NOMO-1 (cell line): ENCODE results near the gene MZB1.
"Not testable (repeated sequence)": the region's sequence is repeated elsewhere in the genome, so short reads cannot be mapped to it uniquely, and the experiment has no call there.

Experiments used
- DNase-seq, 2 experiments: peaks; one replicate each; lab custom pipeline; 2025; ENCODE audit not compliant: unreplicated experiment in 2 of 2; lab: John Stamatoyannopoulos, UW

MZB1 gene

DNA sequence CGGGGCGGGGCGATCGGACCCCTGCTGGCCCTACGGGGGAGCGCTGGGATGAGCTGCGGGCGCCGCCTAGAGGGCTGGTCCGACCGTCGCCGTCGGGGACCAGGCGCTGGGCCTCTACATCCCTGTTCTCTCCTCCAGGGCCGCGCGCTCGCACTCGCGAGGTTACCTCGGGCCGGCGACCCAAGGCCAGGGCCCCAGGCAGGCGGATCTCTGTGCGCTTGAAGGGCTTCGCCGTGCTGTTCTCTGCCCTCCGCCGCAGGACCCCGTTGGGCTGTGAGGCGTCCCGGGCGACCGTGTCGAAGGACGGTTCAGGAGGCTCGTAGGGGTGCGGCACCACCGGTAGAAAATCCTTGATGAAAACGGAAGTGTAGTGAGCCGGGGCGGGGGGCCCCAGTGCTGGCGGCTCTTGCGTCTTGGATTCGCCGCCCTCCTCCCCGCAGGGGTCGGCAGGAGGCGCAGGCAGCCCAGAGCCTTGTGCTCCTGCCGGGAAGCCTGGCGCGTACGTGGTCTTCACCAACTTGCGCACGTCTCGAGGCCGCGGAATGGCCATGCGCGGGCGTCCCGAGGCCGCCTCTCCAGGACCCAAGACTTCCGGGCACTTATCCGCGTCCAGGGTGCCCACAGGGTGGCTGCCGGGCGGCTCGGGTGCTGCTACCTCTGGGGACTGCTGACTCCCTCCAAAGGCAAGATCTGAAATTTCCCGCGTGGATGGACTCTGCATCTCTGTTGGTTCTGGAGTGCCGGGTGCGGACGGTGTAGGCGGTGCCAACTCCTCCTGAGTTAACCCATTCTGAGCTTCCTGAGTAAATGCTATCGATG, 3.2 kb upstream of the MZB1 start:
- DNase-seq: peak; percentile 85 to 86

DNA sequence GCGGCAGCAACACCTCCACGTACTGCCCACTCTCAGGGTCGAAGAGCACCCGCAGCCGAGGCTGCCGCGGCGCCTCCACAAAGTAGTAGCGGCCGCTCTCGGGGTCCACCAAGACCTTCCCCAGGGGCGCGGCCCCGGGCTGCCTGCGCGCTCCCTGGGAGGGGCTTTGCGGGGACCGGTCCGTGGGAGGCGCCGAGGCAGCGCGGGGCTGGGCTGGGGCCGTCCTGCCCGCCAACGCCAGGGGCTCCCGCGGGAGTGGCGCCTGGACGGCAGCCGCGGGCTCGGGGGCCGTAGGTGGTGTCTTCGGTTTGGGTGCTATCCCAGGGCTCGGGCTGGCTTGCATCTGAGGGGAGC, 2.6 kb upstream of the MZB1 start:
- no peak for DNase-seq

DNA sequence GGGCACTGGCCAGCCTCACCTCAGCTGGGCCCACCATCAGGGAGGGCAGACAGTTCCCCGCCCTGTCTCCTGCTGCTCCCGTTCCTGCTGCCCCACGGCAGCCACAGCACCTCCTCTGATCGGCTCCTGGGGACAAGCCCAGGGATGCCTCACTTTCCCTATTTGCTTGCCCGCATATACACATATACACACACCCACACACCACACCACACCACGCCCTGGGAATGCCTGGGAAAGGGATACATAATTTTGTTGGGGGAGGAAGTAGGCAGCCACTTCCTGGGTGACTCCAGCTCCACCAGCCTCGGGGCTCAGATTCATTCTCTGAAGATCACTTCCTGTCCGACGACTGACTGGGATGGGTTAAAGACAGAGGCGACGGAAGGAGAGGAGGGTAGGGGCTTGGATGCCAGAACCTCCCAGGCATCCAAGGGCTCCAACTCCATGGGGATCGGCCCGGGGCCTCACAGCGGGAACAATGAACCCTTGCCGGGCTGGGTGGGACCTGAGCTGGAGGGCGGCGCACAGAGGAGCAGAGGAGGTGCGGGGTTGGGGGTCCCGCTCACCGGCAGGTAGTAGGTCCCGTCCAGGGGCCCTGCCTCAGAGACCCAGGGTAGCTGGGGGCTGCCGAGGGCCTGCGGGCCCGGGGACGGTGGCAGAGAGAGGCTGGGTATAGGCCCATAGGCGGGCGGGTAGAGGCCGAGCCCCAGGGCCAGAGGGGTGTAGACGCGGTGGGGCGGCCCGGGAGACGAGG, 2.0 kb upstream of the MZB1 start:
- no peak for DNase-seq

DNA sequence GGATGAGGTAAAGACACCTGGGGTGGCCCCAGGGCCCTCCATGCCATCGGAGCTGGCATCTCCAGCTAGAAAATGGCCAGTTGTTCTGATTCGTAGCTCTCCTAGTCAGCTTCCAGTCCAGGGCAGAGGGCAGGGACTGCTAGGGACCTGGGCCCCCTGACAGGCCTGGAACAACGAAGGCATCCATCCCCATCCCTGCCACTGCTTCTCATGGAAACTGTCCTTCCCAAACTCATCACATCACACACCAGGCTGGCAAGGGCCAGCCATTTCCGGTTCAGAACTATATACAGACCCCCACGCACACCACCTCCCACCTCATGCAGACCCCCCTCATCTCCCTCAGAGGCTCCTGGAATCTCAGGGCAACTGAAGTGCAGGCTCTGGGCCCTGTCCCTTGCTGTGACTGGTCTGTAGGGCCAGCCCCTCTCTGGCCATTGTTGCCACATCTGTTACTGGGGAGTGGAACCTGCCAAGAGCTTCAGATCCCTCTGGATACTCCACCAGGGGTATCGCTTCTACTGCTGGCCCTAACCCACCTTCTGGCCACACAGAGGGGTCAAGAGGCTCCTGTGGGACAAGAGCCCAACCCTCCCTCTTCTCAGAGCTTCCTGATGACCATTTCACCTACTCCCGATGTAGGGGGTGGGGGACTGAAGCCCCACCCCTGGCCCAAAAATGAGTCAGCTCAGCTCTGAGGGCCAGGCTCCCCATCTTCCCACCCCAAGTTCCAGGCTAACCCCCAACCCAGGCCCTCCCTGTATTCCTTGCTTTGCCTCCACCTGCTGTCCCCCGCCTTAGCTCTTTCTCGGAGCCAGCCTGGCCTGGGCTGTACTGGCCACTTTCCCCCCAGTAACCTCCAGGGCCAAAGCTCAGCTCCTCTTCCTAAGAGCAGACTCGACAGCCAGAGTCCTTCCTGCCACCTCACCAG, 1.2 kb upstream of the MZB1 start:
- no peak for DNase-seq

DNA sequence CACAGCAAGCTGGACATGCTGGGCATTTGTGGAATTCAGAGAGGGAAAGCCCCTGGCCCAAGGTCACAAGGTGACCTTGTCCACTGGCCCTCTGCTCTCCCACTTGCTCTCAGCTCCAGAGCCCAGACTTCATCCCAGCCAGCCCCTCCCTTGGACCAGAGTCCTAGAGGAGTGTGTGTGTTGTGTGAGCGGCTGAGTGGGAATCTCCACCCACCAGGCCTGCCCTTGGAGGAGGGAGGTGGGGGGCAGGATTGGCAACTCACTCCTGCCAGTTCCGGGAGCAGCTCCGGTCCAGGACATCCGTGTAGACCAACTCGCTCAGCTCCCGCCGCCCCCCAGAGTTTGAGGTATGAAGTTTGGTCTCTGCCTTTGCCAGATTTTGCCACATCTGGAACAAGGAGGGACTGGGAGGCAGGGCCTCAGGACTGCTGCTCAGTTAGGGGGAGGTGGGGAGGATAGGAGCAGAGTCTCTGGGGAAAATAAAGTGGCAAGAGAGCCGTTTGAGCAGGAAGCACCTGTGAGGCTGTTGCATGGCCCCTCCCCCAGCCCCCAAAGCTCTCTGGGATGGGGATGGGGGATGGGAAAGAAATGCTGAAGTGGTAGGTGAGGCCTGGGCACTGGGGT, 1.4 kb downstream of the MZB1 start:
- DNase-seq: no peak

DNA sequence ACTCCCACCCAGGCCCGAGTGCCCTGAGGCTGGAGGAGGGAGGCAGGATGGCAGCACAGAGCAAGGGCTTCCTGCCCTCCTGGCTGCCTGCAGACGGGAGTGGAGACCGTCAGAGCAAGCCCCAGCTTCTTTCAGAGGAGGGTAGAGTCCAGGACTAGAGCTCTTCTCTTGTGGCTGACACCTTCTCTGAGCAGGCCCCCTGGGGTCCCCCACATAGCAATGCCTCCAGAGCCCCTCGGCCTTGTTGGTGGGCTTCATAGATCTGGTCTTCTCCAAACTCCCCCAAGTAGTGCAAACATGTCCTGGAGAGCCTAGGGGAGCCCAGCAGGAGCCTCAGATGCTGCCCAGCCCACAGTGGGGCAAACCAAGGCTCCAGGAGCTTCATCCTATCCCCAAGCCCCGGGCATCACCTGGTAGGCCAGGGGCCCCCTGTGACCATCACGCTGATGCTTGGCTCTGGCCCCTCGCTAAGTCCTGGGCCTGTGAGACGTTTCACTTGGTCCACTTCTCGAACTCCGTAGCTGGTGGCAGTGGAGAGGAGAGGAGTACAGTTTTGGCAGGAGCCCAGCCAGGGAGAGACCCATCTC, 2.0 kb downstream of the MZB1 start:
- DNase-seq: no peak

DNA sequence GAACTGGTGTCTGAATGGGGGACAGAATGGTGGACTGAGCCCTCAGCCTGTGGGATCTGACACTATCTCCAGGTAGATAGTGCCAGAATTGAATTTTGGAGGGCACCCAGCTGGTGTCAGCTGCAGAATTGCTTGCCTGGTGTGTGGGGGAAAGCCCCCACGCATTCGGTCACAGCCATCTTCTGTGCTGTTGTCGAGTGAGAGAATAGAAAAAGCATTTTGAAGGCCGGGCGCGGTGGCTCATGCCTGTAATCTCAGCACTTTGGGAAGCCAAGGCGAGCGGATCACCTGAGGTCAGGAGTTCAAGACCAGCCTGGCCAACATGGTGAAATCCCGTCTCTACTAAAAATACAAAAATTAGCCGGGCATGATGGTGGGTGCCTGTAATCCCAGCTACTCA, 2.8 kb downstream of the MZB1 start:
- DNase-seq: not testable (repeated sequence)

DNA sequence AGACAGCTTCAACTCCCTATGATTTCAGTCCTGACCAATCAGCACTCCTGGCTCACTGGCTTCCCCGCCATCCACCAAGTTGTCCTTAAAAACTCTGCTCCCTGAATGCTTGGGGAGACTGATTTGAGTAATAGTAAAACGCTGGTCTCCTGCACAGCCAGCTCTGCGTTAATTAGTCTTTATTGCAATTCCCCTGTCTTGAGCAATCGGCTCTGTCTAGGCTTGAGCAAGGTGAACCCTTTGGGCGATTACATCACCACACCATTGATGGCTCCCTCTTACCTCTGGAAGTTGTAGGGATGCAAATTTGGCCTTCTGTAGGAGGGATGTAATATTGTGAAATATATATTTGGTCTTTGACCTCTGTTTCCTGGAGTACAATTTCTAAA, 3.7 kb downstream of the MZB1 start:
- peak; percentile 85 to 89 for DNase-seq

DNA sequence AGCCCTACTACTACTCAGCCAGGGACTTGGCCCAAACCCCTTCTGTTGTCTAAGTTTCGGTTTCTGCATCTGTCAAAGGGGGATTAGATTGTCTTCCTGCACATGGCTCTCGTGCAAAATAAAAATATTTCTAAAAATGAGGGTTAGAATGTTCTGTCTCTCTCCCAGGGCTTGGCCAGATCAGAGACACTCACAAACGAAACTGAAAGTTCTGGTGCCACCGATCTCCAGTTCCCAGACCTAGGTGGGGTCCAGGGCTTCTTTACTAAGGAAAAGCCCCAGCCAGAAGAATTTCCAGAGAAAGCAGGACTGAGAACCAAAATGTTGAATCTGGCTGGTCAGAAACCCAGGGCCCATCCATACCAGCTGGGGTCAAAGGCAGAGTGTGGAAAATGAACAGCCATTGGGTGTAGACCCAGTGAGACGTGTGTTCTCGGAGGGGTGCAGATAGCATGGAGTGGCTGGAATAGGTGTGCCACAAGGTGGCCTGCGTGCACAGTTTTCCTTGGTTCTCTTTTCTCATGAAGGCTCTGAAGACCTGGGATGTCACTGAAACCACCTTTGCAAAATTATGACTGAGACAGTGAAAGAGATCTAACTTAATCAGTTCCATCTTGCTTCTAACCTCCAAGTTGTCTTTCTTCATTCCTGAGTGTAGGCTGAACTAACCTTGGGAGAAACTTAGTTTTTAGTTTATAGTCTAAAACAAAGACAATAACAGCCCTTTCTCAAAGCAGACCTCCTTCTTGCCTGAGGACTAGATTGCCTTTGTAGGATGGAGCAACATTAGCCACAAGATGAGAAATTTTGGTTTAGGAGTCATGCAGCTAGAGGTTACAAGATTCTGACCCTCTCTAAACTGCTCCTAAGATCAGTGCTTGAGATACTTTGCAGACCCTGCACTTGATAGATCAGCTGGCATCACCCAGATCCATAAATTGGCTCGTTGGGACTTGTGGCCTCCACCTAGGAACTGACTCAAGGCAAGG, 4.4 kb downstream of the MZB1 start:
- DNase-seq: peak in 1 of 2 experiments; percentile 54

DNA sequence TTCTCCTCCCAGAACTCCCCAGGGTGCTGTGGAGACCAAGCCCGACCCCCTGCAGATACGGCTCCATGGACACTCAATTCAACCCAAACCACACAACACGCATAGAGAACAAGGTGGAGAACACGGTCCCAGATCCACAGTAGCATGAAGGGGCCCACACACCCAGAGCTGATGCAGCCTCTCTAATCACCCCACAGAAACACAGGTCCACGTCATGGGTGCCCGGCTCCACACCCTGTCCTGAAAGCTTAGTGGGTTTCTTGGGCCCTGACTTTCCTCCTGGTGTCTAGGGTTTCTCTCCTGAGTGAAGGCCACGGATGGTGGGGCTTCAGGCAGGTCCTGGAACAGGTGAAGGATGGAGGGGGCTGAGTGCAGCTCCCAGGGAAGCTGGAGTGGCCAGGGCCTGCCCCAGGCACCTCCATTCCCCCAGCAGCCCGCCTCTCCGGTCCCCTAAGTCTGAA, 5.1 kb downstream of the MZB1 start:
- no peak for DNase-seq

DNA sequence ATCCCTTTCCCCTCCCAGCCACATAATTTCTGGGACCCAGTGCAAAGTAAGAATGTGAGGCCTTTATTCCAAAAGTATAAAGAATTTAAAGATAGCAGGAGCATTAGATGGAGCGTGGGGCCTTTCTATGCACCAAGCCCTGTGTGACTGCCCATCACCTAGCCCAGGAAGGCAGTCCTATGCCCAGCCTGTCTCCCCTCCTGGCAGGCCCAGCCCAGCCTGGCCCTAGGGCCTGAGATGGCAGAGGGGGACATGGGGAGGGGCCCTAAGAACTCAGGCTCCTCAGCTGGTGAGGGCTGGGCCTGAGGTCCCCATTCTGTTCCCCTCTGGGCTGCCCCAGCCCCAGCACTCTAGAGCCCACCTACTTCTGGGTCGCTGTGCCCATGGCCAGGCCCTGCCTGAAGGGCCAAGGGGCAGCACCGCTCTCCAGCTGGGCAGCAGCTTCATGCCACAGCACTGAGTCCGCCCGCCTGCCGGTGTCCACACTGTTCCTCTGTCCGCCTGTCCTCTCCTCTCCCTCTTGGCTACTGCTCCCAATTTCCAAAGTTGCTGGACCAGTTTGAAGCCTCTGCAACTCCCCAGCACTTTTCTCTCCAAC, 5.6 kb downstream of the MZB1 start:
- no peak for DNase-seq

DNA sequence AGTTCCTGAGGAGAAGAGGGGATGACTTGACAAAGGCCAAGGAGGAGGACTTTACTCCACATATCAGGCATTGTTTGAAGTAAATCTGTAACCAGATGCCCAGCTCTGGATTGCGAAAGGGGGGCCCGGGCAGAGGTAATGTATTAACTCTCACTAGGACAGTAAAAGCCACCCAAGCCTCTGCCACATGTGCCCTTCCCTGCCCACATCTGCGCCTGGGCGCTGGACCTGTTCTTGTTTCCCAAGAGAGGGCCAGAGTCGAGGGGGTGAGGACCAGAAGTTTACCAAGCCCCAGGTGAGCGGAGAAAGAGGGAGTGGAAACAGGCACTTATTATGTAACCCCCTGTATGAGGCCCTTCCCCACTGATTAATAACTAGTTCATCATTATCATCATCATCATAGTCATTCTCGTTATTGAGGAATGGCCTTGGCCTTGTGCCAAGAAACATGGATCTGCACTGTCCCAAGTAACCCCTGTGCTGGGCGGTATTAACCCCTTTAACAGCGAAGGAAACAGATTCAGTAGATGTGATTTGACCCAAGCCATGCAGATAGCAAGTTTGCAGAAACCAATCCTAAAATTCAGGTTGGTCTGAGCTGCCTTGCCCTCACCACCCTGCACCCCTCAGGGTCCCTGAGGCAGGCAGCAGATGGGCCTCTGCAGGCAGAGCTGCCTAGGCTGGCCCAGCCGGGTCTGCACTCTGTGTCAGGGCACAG, 6.3 kb downstream of the MZB1 start, which contains the start of gene SLC23A1:
Gene SLC23A1, minus strand, starts transcription at position 23 of the 718 bp plus-strand sequence. CDS start 44 bp downstream, outside the sequence.
- DNase-seq: no peak

DNA sequence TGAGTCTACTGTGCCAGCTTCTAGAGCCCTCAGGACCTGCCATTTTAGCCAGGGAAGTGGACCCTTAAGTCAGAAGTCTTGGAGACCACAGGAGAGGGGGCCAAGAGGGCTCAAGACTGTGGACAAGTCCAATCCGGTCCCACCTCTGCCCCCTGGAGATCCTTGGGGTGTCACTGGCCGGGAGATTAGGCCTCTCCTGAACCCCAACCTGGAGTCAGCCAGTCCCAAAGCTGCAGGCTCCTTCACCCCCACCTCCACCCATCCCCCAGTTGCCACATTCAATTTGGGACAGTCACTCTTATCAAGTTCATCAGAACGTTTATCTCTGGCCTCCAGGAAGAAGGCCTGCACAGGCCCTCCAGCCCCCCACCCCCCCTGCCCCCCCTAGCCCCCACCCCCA, 6.9 kb downstream of the MZB1 start:
- DNase-seq: no peak

DNA sequence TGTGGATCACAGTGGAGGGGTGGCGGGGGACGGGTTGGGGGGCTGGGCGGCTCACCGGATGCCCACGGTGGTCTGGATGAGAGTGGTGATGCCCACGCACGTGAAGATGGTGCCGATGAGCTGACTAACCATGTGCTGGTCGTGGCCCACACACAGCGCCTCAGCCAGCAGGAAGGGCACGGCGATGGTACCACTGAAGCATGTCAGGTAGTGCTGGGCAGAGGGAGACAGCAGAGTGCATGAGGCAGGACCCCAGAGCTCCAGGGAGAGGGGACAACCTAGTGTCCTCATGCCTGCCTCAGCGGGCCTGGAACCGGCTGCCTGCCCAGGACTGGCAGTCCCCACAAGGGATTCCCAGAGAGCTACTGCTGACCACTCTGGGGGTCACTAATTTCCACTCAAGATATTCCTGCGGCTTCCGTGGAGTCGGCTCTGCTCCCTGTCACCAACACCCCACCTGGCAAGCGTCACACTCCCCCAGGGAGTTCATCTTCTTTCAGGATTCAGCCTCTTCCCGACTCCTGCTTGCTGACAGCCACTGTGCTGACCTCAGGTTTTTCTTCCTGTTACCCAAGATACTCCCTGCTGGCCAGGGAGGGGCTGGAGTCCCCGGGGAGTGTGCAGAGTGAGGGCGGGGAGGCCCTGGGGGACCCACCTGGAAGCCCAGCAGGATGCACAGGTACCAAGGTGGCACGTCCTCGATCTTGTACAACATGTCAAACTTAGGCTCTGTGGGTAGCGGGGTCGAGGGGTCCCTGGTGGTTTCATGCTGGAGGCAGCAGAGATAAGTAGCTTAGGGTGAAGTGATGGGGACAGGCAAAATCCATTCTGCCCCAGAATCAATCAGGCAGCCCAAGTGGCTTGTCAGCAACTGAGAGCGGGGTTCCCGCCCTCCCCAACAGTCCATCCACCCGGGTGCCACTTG, 7.6 kb downstream of the MZB1 start:
- DNase-seq: no peak

DNA sequence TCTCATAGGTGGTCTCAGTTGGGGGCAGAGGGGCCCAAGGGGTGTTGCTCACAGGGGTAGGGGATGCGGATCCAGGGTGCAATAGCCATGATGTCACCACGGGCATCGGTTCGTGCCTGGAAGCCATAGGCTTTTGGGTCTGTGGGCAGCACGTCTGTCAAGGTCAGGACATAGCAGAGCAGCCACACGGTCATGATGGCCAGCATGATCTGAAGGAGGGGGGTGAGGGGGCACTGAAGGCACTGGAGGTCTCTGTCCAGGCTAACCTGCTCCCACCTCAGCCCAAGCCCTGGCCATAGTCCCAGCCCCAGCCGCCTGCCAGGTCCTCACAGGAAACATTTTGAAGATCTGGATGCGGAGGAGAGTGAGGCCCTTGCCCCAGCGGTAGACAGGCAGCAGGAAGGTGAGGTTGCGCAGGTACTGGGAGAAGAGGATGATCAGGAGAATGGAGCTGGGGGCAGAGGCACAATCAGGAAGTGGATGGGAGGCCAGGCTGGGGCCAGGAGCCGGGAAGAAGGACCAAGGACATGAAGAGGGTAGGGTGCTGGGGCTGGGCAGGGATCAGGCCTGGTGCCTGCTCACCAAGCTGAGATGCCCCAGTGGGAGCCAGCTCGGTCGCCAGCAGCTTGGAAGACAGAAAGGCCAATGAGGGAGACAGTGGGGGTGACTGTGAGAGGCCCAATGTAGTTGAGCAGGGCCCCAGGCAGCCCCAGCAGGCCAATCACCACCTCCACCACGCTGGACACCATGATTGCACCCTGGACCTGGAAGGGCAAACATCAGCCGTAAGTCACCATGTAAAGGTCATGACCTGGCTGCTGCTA, 9.9 kb downstream of the MZB1 start:
- DNase-seq: no peak

DNA sequence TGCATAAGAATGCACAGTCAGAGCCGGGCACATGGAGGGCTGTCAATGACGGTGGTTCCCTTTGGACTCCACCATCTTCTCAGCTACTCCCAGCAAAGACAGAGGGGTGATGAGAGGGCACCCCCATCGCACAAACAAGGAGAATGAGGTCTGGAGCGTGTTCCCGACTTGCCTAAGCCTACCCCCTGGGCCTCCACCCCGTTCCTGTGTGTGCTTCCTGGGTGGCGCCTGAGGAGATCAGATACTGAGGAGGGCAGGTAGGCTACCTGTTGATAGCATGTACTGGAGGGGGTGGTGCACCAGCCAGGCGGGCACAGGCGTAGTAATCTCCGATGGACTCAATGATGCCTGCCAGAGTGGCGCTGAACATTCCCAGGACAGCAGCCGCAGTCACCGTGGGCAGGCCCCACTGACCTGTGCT, 10.8 kb downstream of the MZB1 start:
- no peak for DNase-seq
